Muscle of leg (tissue), 11 donors: Measurements from ENCODE around the gene RPS24. TPM values are rescaled to one million over a fixed set of nuclear protein-coding genes. Genes with fewer than 3 reads are reported as not detected.
A peak's percentile ranks its signal among the peaks of the same experiment; 100 is the strongest.

Source experiments
- DNase-seq: peaks from one replicate; pipeline ENCODE4 v3.0.0; 2013
- H3K27ac ChIP-seq: one replicate; pipeline ENCODE4 v1.5.1; 2013; ENCODE audit warnings: mild to moderate bottlenecking, low read length, control low read depth
- H3K27me3 ChIP-seq: one replicate; pipeline ENCODE4 v1.6.1; 2013; ENCODE audit warnings: low read length; ENCODE audit not compliant: control insufficient read depth, insufficient read depth
- H3K36me3 ChIP-seq: one replicate; pipeline ENCODE4 v1.6.1; 2013; ENCODE audit warnings: low read length; ENCODE audit not compliant: control insufficient read depth, insufficient read depth
- H3K4me1 ChIP-seq: one replicate; pipeline ENCODE4 v1.6.1; 2013; ENCODE audit warnings: low read length; ENCODE audit not compliant: control insufficient read depth, insufficient read depth
- H3K4me3 ChIP-seq: one replicate; pipeline ENCODE4 v1.5.1; 2013; ENCODE audit warnings: low read length, control low read depth
- H3K9me3 ChIP-seq: replicated peaks from 2 replicates; pipeline ENCODE4 v1.6.1; 2013; ENCODE audit warnings: low read depth, low read length; ENCODE audit not compliant: control insufficient read depth
- WGBS: methylation state at CpG from one replicate; pipeline ENCODE4 v1.1.5; 2013; ENCODE audit warnings: missing lambda C conversion rate; ENCODE audit not compliant: insufficient coverage; 5-methylcytosine and 5-hydroxymethylcytosine counted together
- polyA plus RNA-seq, 8 donors: library from polyadenylated mRNA; unstranded; fragments of 120-200 nt; gene quantifications; one replicate each; pipeline versions ENCODE4 v1.2.1 to v1.2.3, GENCODE V29; 2013; ENCODE audit warnings: inconsistent platforms in 1 of 8, low replicate concordance in 1 of 8; ENCODE audit not compliant: insufficient read length in 8 of 8, insufficient read depth in 1 of 8
- total RNA-seq: library from RNA; stranded (reverse); fragments of 120-200 nt; gene quantifications from one replicate; pipeline ENCODE4 v1.2.4, GENCODE V29; 2013

Gene RPS24
- total and polyA plus RNA-seq, 9 donors: 3,224 to 6,569 (median 3,794) TPM

DNA sequence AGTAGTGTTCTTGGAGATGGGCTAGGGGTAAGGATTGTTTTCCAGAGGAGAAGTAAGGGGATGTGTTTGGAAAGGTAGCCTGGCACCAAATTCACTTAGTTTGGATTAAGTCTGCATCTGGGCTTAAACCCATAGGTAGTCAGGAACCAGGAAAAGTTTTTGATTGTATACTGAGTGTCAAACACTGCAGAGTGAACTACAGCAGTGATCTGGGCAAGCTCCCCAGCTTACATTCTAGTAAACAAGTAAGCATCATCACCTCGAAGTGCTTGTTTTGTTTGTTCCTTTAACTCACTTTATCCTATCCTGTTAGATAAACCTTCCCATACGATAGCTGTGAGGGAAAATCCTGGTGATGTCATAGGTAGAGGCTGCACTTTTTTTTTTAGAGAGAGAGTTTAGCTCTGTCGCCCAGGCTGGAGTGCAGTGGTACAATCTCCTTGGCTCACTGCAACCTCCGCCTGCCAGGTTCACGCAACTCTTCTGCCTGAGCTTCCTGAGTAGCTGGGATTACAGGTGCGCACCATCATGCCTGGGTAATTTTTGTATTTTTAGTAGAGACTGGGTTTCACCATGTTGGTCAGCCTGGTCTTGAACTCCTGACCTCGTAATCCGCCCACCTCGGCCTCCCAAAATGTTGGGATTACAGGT is 2.4 kb downstream of the RPS24 start:
- WGBS: 100% methylated on average over 4 of the region's 9 CpGs
- H3K9me3 ChIP-seq: no peaks in the 10 kb centered on the region
- no peak for DNase-seq
- no peak overlapping the region for H3K4me3 ChIP-seq
- H3K4me1 ChIP-seq: peaks cover 17% of the 10 kb centered on the region
- H3K36me3 ChIP-seq: peaks cover 52% of the 10 kb centered on the region
- no peak overlapping the region for H3K27ac ChIP-seq
- no peaks in the 10 kb centered on the region for H3K27me3 ChIP-seq

DNA sequence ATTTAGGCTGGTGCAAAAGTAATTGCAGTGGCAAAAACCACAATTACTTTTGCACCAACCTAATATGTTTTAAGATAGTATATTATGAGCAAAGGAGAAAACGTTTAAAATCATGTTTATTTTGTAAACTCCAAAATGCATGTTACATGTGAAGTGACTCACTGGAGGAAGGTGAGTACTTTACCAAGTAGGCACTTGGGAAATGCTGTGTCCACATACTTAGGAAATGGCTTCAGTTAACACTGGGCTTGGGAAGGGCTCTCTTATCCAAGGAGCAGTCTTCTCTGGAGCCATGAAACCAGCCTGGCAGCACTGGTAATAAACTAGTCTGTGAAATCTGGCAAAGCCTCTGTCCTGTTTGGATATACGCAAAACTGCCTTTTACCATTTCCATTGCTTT is 4.4 kb downstream of the RPS24 start:
- DNase-seq: no peak
- Histone ChIP-seq H3K9me3 (no peaks in the 10 kb centered on the region), H3K4me1 (peaks cover 32% of the 10 kb centered on the region), H3K36me3 (peaks cover 68% of the 10 kb centered on the region), H3K27ac (no peak overlapping the region), H3K27me3 (no peaks in the 10 kb centered on the region), H3K4me3 (no peak overlapping the region)
- no CpG with 5 or more reads among the region's 2 CpGs for WGBS

DNA sequence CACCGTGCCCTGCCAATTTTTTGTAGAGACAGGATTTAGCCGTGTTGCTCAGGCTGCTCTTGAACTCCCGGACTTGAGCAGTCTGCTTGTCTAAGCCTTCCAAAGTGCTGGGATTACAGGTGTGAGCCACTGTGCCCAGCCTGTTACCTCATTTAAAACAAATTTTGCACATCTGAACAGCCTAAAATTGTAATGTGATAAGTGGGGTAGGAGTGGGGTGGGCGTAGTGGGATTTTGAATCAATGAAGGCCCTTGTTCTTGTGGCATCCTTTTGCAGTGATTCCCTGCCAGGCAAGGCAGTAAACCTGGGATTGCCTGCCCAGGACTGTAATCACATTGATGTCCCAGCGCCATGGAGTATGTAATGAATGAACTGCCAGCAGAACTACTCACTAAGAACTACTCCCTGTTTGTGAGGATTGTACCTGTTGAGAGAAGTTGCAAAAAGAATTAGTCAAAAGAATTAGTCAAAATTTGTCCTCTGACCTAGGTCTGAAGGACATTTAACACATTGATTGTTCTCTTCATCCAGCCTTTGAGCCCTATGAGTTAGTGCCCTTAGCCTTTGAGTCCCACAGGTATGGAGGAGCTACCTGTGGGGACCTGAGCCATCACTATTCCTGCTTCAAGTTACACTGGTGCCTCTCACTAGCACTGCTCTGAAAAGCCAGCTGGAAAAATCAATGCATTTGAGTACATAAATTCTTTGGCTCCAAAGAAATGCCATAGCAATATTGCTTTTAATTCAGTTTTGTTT is 5.3 kb downstream of the RPS24 start:
- Histone ChIP-seq H3K27ac (no peak overlapping the region), H3K27me3 (no peaks in the 10 kb centered on the region), H3K36me3 (peaks cover 68% of the 10 kb centered on the region), H3K9me3 (no peaks in the 10 kb centered on the region), H3K4me3 (no peak overlapping the region), H3K4me1 (peaks cover 41% of the 10 kb centered on the region)
- no peak for DNase-seq
- 70% methylated on average over 3 of the region's 5 CpGs for WGBS

- peaks cover 67% of the 10 kb centered on the region for H3K36me3 ChIP-seq
- H3K4me1 ChIP-seq: peaks cover 46% of the 10 kb centered on the region
- H3K27me3 ChIP-seq: no peaks in the 10 kb centered on the region
- no peak overlapping the region for H3K27ac ChIP-seq
- no peak for DNase-seq
- no peaks in the 10 kb centered on the region for H3K9me3 ChIP-seq
- no peak overlapping the region for H3K4me3 ChIP-seq
- 81% methylated on average over 3 of the region's 3 CpGs for whole genome bisulfite sequencing
Measured at GRCh38 chr10:78039743-78040142, 6.1 kb downstream of the RPS24 start.

- H3K9me3 ChIP-seq: no peaks in the 10 kb centered on the region
Measured at GRCh38 chr10:78041170-78042057, 7.8 kb downstream of the RPS24 start.

GRCh38 chr10:78042058-78042751 is 8.5 kb downstream of the RPS24 start:
- H3K27me3 ChIP-seq: no peaks in the 10 kb centered on the region
- H3K4me1 ChIP-seq: peaks cover 37% of the 10 kb centered on the region
- 43% methylated on average over 1 of the region's 2 CpGs for WGBS
- H3K4me3 ChIP-seq: no peak overlapping the region
- no peak for DNase-seq
- H3K27ac ChIP-seq: peak overlapping the region; percentile 25
- no peaks in the 10 kb centered on the region for H3K9me3 ChIP-seq
- peaks cover 43% of the 10 kb centered on the region for H3K36me3 ChIP-seq

More at GRCh38 chr10:78041170-78042057, 7.8 kb downstream of the RPS24 start:
- 61% methylated on average over 5 of the region's 5 CpGs for WGBS
- Histone ChIP-seq H3K27ac (no peak overlapping the region), H3K4me3 (no peak overlapping the region), H3K36me3 (peaks cover 51% of the 10 kb centered on the region), H3K27me3 (no peaks in the 10 kb centered on the region), H3K4me1 (peaks cover 36% of the 10 kb centered on the region)
- no peak for DNase-seq

DNA sequence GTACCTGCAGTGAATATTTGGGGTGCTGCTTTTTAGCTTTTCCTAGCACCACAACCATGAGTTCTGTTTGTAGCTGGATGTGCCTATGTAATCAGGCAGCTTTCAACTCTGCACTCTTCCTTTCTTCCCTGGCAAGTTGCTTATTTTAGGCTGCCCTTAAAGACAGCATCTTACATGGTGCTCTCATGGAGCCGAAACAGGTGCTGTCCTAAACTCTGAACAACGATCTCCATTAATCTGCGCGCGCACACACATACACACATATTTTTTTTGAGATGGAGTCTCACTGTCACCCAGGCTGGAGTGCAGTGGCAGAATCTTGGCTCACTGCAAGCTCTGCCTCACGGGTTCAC is 9.1 kb downstream of the RPS24 start:
- Histone ChIP-seq H3K36me3 (peaks cover 38% of the 10 kb centered on the region), H3K27me3 (no peaks in the 10 kb centered on the region), H3K27ac (peak overlapping the region; percentile 25), H3K4me1 (peaks cover 41% of the 10 kb centered on the region), H3K9me3 (no peaks in the 10 kb centered on the region), H3K4me3 (no peak overlapping the region)
- 96% methylated on average over 4 of the region's 6 CpGs for WGBS
- DNase-seq: no peak

DNA sequence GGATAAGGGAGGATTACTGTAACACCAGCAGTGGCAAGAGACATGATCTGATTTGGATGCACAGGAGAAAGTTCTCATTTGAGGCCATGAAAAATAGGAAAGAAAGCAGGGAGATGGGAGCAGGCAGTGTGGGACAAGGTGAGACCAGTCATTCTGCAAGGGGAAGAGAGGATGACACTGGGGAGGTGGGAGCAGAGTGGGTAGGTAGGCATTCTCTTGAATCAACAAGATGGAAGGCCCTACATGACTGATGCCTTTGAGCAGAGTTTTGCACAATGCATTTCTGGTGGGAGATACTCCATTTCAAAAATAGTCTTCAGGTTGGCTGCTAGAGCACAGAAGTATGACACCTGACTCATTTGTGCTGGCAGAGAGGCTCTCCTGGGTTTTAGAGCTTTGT is 10.5 kb downstream of the RPS24 start:
- Histone ChIP-seq H3K27ac (no peak overlapping the region), H3K9me3 (no peaks in the 10 kb centered on the region), H3K36me3 (peaks cover 29% of the 10 kb centered on the region), H3K27me3 (no peaks in the 10 kb centered on the region), H3K4me3 (no peak overlapping the region), H3K4me1 (peaks cover 39% of the 10 kb centered on the region)
- no peak for DNase-seq

GRCh38 chr10:78044699-78045098 is 11.0 kb downstream of the RPS24 start:
- H3K27ac ChIP-seq: no peak overlapping the region
- H3K9me3 ChIP-seq: no peaks in the 10 kb centered on the region
- 58% methylated on average over 8 of the region's 10 CpGs for WGBS
- H3K4me1 ChIP-seq: peaks cover 39% of the 10 kb centered on the region
- peaks cover 28% of the 10 kb centered on the region for H3K36me3 ChIP-seq
- no peak overlapping the region for H3K4me3 ChIP-seq
- H3K27me3 ChIP-seq: no peaks in the 10 kb centered on the region
- no peak for DNase-seq
